OCI-LY1 (cell line): ENCODE data around the gene CELF4.

Experiments used
- EZH2 ChIP-seq: fragments of 200-600 bp; sonication (generic), shearing (Covaris generic); IDR thresholded peaks from 2 replicates; pipeline ENCODE4 v1.8.0; 2017; ENCODE audit warnings: borderline replicate concordance, mixed run types, mild to moderate bottlenecking, antibody characterized with exemption, low read length, moderate library complexity, mixed read lengths
- TF ChIP-seq, protein P1 (sequence below): fragments of 200-600 bp; sonication (generic), shearing (Covaris generic); IDR thresholded peaks from 2 replicates; pipeline ENCODE4 v1.5.1; 2017; ENCODE audit warnings: mild to moderate bottlenecking, antibody characterized with exemption, low read length, moderate library complexity, mixed read lengths

GRCh38 chr18:37420315-37420880 is 145.2 kb downstream of the CELF4 start:
- TF ChIP-seq, protein P1, sequence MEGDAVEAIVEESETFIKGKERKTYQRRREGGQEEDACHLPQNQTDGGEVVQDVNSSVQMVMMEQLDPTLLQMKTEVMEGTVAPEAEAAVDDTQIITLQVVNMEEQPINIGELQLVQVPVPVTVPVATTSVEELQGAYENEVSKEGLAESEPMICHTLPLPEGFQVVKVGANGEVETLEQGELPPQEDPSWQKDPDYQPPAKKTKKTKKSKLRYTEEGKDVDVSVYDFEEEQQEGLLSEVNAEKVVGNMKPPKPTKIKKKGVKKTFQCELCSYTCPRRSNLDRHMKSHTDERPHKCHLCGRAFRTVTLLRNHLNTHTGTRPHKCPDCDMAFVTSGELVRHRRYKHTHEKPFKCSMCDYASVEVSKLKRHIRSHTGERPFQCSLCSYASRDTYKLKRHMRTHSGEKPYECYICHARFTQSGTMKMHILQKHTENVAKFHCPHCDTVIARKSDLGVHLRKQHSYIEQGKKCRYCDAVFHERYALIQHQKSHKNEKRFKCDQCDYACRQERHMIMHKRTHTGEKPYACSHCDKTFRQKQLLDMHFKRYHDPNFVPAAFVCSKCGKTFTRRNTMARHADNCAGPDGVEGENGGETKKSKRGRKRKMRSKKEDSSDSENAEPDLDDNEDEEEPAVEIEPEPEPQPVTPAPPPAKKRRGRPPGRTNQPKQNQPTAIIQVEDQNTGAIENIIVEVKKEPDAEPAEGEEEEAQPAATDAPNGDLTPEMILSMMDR: no peak
- no peak for TF ChIP-seq EZH2
